Measurements from ENCODE around the gene AKR1C3. TPM values are rescaled to one million over a fixed set of nuclear protein-coding genes. Genes with fewer than 3 reads are reported as not detected.
"Not testable (repeated sequence)": the region's sequence is repeated elsewhere in the genome, so short reads cannot be mapped to it uniquely, and the experiment has no call there.

The AKR1C3 gene
- total RNA-seq, 1 experiment from 2014 or later, result 2.6 TPM

- H3K4me3 ChIP-seq (ENCODE audit: insufficient read depth, low read depth, low read length); DNase-seq; H3K27me3 ChIP-seq (ENCODE audit: control insufficient read depth, insufficient read depth, low read length); H3K36me3 ChIP-seq (replicated peaks; ENCODE audit: control insufficient read depth, insufficient read depth, low read length): not testable (repeated sequence)
Measured at GRCh38 chr10:5137699-5138098, 43.5 kb downstream of the AKR1C3 start.

GRCh38 chr10:5142199-5142598 is 48.0 kb downstream of the AKR1C3 start:
- no peak for DNase-seq
- no peaks in the 10 kb centered on the region for H3K36me3 ChIP-seq (replicated peaks; ENCODE audit: control insufficient read depth, insufficient read depth, low read length)

GRCh38 chr10:5143137-5143536 is 48.9 kb downstream of the AKR1C3 start:
- H3K36me3 ChIP-seq (replicated peaks; ENCODE audit: control insufficient read depth, insufficient read depth, low read length), result no peaks in the 10 kb centered on the region
- no peaks in the 10 kb centered on the region for H3K27me3 ChIP-seq (ENCODE audit: control insufficient read depth, insufficient read depth, low read length)
- H3K4me3 ChIP-seq (ENCODE audit: insufficient read depth, low read depth, low read length), result no peak overlapping the region
- DNase-seq, result no peak

More at GRCh38 chr10:5142199-5142598, 48.0 kb downstream of the AKR1C3 start:
- Histone ChIP-seq H3K27me3 (ENCODE audit: control insufficient read depth, insufficient read depth, low read length) (no peaks in the 10 kb centered on the region), H3K4me3 (ENCODE audit: insufficient read depth, low read depth, low read length) (no peak overlapping the region)

- Histone ChIP-seq H3K4me3 (ENCODE audit: insufficient read depth, low read depth, low read length) (no peak overlapping the region), H3K27me3 (ENCODE audit: control insufficient read depth, insufficient read depth, low read length) (no peaks in the 10 kb centered on the region), H3K36me3 (replicated peaks; ENCODE audit: control insufficient read depth, insufficient read depth, low read length) (no peaks in the 10 kb centered on the region)
- no peak for DNase-seq
Measured at GRCh38 chr10:5146920-5147254, 52.7 kb downstream of the AKR1C3 start.

- Histone ChIP-seq H3K27me3 (ENCODE audit: control insufficient read depth, insufficient read depth, low read length) (no peaks in the 10 kb centered on the region), H3K36me3 (replicated peaks; ENCODE audit: control insufficient read depth, insufficient read depth, low read length) (no peaks in the 10 kb centered on the region), H3K4me3 (ENCODE audit: insufficient read depth, low read depth, low read length) (no peak overlapping the region)
- DNase-seq, result no peak
Measured at GRCh38 chr10:5147255-5147980, 53.2 kb downstream of the AKR1C3 start.

GRCh38 chr10:5147981-5148677 is 53.9 kb downstream of the AKR1C3 start:
- Histone ChIP-seq H3K27me3 (ENCODE audit: control insufficient read depth, insufficient read depth, low read length) (no peaks in the 10 kb centered on the region), H3K4me3 (ENCODE audit: insufficient read depth, low read depth, low read length) (no peak overlapping the region), H3K36me3 (replicated peaks; ENCODE audit: control insufficient read depth, insufficient read depth, low read length) (no peaks in the 10 kb centered on the region)
- no peak for DNase-seq

- Histone ChIP-seq H3K27me3 (ENCODE audit: control insufficient read depth, insufficient read depth, low read length) (no peaks in the 10 kb centered on the region), H3K36me3 (replicated peaks; ENCODE audit: control insufficient read depth, insufficient read depth, low read length) (no peaks in the 10 kb centered on the region)
- no peak for DNase-seq
Measured at GRCh38 chr10:5148678-5149032, 54.4 kb downstream of the AKR1C3 start.

GRCh38 chr10:5151076-5151475 is 56.9 kb downstream of the AKR1C3 start:
- Histone ChIP-seq H3K27me3 (ENCODE audit: control insufficient read depth, insufficient read depth, low read length) (no peaks in the 10 kb centered on the region), H3K4me3 (ENCODE audit: insufficient read depth, low read depth, low read length) (no peak overlapping the region), H3K36me3 (replicated peaks; ENCODE audit: control insufficient read depth, insufficient read depth, low read length) (no peaks in the 10 kb centered on the region)
- no peak for DNase-seq

More at GRCh38 chr10:5148678-5149032, 54.4 kb downstream of the AKR1C3 start:
- no peak overlapping the region for H3K4me3 ChIP-seq (ENCODE audit: insufficient read depth, low read depth, low read length)

GRCh38 chr10:5155951-5156350 is 61.7 kb downstream of the AKR1C3 start:
- no peaks in the 10 kb centered on the region for H3K36me3 ChIP-seq (replicated peaks; ENCODE audit: control insufficient read depth, insufficient read depth, low read length)

More at GRCh38 chr10:5155951-5156350, 61.7 kb downstream of the AKR1C3 start:
- Histone ChIP-seq H3K4me3 (ENCODE audit: insufficient read depth, low read depth, low read length) (no peak overlapping the region), H3K27me3 (ENCODE audit: control insufficient read depth, insufficient read depth, low read length) (no peaks in the 10 kb centered on the region)
- no peak for DNase-seq

Other genes starting within 250 kb of the AKR1C3 start
- gene AKR1C1, start 131.0 kb upstream of the AKR1C3 start, total RNA-seq (2014; rRNA removed; shearing (Covaris generic)), result 1.7 and 2.0 TPM in 2 replicates
- 0.11 TPM in 1 of 2 replicates, not detected in the other for gene AKR1C2, start 90.6 kb upstream of the AKR1C3 start, total RNA-seq (2014; rRNA removed; shearing (Covaris generic))
- gene AKR1C8, start 90.7 kb downstream of the AKR1C3 start, total RNA-seq (2014; rRNA removed; shearing (Covaris generic)), result not detected in 2 replicates
- gene AKR1C4, start 102.4 kb downstream of the AKR1C3 start, total RNA-seq (2014; rRNA removed; shearing (Covaris generic)), result not detected in 2 replicates